H9 (cell line): ENCODE results near the gene MINDY2. TPM values are rescaled to one million over a fixed set of nuclear protein-coding genes. Genes with fewer than 3 reads are reported as not detected.

Source experiments
- DNase-seq: peaks from one replicate; pipeline ENCODE4 v3.0.0-alpha.2; 2017
- H2AFZ ChIP-seq: one replicate; pipeline ENCODE4 v1.6.1; 2013; ENCODE audit warnings: mild to moderate bottlenecking, low read length, control low read depth, moderate library complexity
- H2AK5ac ChIP-seq: 2 replicates; pipeline ENCODE4 v1.6.1; 2013; ENCODE audit warnings: low read length, control low read depth, mixed read lengths; ENCODE audit not compliant: insufficient read length
- H2BK120ac ChIP-seq: one replicate; pipeline ENCODE4 v1.6.1; 2013; ENCODE audit warnings: low read depth, mild to moderate bottlenecking, low read length, control low read depth, inconsistent platforms; ENCODE audit not compliant: poor library complexity, severe bottlenecking
- H2BK12ac ChIP-seq: 2 replicates; pipeline ENCODE4 v1.6.1; 2013; ENCODE audit warnings: low read length, control low read depth, mixed read lengths, low read depth; ENCODE audit not compliant: insufficient read length
- H2BK15ac ChIP-seq: 2 replicates; pipeline ENCODE4 v1.6.1; 2013; ENCODE audit warnings: low read depth, low read length, control low read depth
- H2BK20ac ChIP-seq: one replicate; pipeline ENCODE4 v1.6.1; 2013; ENCODE audit warnings: low read depth, mild to moderate bottlenecking, low read length, control low read depth, inconsistent platforms; ENCODE audit not compliant: poor library complexity, severe bottlenecking
- H2BK5ac ChIP-seq: 2 replicates; pipeline ENCODE4 v1.6.1; 2013; ENCODE audit warnings: low read length, control low read depth, mixed read lengths; ENCODE audit not compliant: insufficient read length
- H3K14ac ChIP-seq: 2 replicates; pipeline ENCODE4 v1.6.1; 2013; ENCODE audit warnings: low read length, control low read depth; ENCODE audit not compliant: insufficient read depth
- H3K18ac ChIP-seq: 2 replicates; pipeline ENCODE4 v1.6.1; 2013; ENCODE audit warnings: low read depth, mild to moderate bottlenecking, mixed read lengths, low read length, control low read depth; ENCODE audit not compliant: insufficient read length
- H3K23ac ChIP-seq: 2 replicates; pipeline ENCODE4 v1.6.1; 2013; ENCODE audit warnings: low read length, control low read depth, mixed read lengths, low read depth; ENCODE audit not compliant: insufficient read length
- H3K23me2 ChIP-seq: 2 replicates; pipeline ENCODE4 v1.6.1; 2013; ENCODE audit warnings: low read depth, mild to moderate bottlenecking, mixed read lengths, low read length, control low read depth; ENCODE audit not compliant: insufficient read length, poor library complexity, severe bottlenecking
- H3K27ac ChIP-seq: 2 replicates; pipeline ENCODE4 v1.5.1; 2013; ENCODE audit warnings: low read length, control low read depth, mixed read lengths, low read depth; ENCODE audit not compliant: insufficient read length
- H3K27me3 ChIP-seq: 2 replicates; pipeline ENCODE4 v1.6.1; 2013; ENCODE audit warnings: low read length, control low read depth, inconsistent platforms; ENCODE audit not compliant: insufficient read depth
- H3K4ac ChIP-seq: 2 replicates; pipeline ENCODE4 v1.6.1; 2013; ENCODE audit warnings: low read depth, mild to moderate bottlenecking, control low read depth, inconsistent platforms, low read length, moderate library complexity
- H3K4me1 ChIP-seq: 2 replicates; pipeline ENCODE4 v1.6.1; 2013; ENCODE audit warnings: low read length, control low read depth, inconsistent platforms; ENCODE audit not compliant: insufficient read depth
- H3K4me2 ChIP-seq: 2 replicates; pipeline ENCODE4 v1.6.1; 2013; ENCODE audit warnings: low read length, control low read depth, mixed read lengths; ENCODE audit not compliant: insufficient read length, insufficient read depth
- H3K56ac ChIP-seq: 2 replicates; pipeline ENCODE4 v1.6.1; 2013; ENCODE audit warnings: low read depth, mild to moderate bottlenecking, mixed read lengths, low read length, control low read depth; ENCODE audit not compliant: insufficient read length
- H3K79me1 ChIP-seq: 2 replicates; pipeline ENCODE4 v1.6.1; 2013; ENCODE audit warnings: low read depth, mild to moderate bottlenecking, moderate library complexity, low read length, control low read depth, inconsistent platforms; ENCODE audit not compliant: insufficient read depth, poor library complexity, severe bottlenecking
- H3K79me2 ChIP-seq: 2 replicates; pipeline ENCODE4 v1.6.1; 2013; ENCODE audit warnings: low read length, control low read depth, inconsistent platforms; ENCODE audit not compliant: insufficient read depth
- H3K9ac ChIP-seq: 2 replicates; pipeline ENCODE4 v1.6.1; 2013; ENCODE audit warnings: low read length, control low read depth, mixed read lengths; ENCODE audit not compliant: insufficient read length; ENCODE audit errors: extremely low read depth
- H3K9me3 ChIP-seq: one replicate; pipeline ENCODE4 v1.6.1; 2013; ENCODE audit warnings: low read depth, low read length, inconsistent platforms; ENCODE audit not compliant: control insufficient read depth
- H3T11ph ChIP-seq: one replicate; pipeline ENCODE4 v1.6.1; 2013; ENCODE audit warnings: mild to moderate bottlenecking, low read length, control low read depth, inconsistent platforms
- H4K20me1 ChIP-seq: one replicate; pipeline ENCODE4 v1.6.1; 2013; ENCODE audit not compliant: control insufficient read depth, insufficient read length, insufficient read depth
- H4K5ac ChIP-seq: 2 replicates; pipeline ENCODE4 v1.6.1; 2013; ENCODE audit warnings: low read depth, mild to moderate bottlenecking, mixed read lengths, low read length, control low read depth; ENCODE audit not compliant: insufficient read length
- H4K8ac ChIP-seq: replicated peaks from 2 replicates; pipeline ENCODE4 v1.6.1; 2013; ENCODE audit warnings: low read length, control low read depth, mixed read lengths, low read depth; ENCODE audit not compliant: insufficient read length
- H4K91ac ChIP-seq: 2 replicates; pipeline ENCODE4 v1.6.1; 2013; ENCODE audit warnings: low read depth, mild to moderate bottlenecking, moderate library complexity, mixed read lengths, low read length, control low read depth; ENCODE audit not compliant: insufficient read length
- H3K27ac Mint-ChIP-seq, 3 experiments: 2 replicates in 2 of 3; 3 replicates in 1 of 3; pipeline ENCODE4 v1.8.0; 2020 to 2021; ENCODE audit warnings: mixed read lengths in 3 of 3, mild to moderate bottlenecking in 1 of 3, moderate library complexity in 1 of 3
- H3K27me3 Mint-ChIP-seq: 2 replicates; pipeline ENCODE4 v1.8.0; 2021; ENCODE audit warnings: low read depth, mild to moderate bottlenecking, moderate library complexity, mixed read lengths
- H3K36me3 Mint-ChIP-seq, 3 experiments: 2 replicates in 2 of 3; 3 replicates in 1 of 3; pipeline ENCODE4 v1.8.0; 2020 to 2021; ENCODE audit warnings: low read depth in 3 of 3, mixed read lengths in 3 of 3; ENCODE audit not compliant: insufficient read depth in 1 of 3
- H3K4me1 Mint-ChIP-seq, 2 experiments: 2 replicates each; pipeline ENCODE4 v1.8.0; 2020; ENCODE audit warnings: mixed read lengths in 2 of 2
- H3K4me3 Mint-ChIP-seq, 2 experiments: 2 replicates in 1 of 2; 3 replicates in 1 of 2; pipeline ENCODE4 v1.8.0; 2020 to 2021; ENCODE audit warnings: mild to moderate bottlenecking in 2 of 2, mixed read lengths in 2 of 2, moderate library complexity in 1 of 2
- H3K9me3 Mint-ChIP-seq, 2 experiments: 2 replicates in 1 of 2; 3 replicates in 1 of 2; pipeline ENCODE4 v1.8.0; 2020; ENCODE audit warnings: mild to moderate bottlenecking in 2 of 2, mixed read lengths in 2 of 2, moderate library complexity in 1 of 2
- WGBS: extraction: QIAGEN DNeasy Blood & Tissue Kit; methylation state at CpG from one replicate; pipeline ENCODE4 v1.1.7; 2013; ENCODE audit warnings: missing lambda C conversion rate, low lambda C conversion rate, mixed read lengths; ENCODE audit not compliant: insufficient read length; ENCODE audit errors: extremely low coverage; 5-methylcytosine and 5-hydroxymethylcytosine counted together
- total RNA-seq: library from RNA; stranded (reverse); gene quantifications from 2 replicates; pipeline ENCODE4 v1.2.1, GENCODE V29; 2021
- TF ChIP-seq, protein P1 (sequence below): fragments of 200-600 bp; sonication (generic); conservative IDR thresholded peaks from 3 replicates; pipeline ENCODE4 v1.8.0; 2021; ENCODE audit warnings: antibody characterized with exemption, mild to moderate bottlenecking

Gene MINDY2
- total RNA-seq, 1 experiment from 2014 or later = 32.3 TPM

DNA sequence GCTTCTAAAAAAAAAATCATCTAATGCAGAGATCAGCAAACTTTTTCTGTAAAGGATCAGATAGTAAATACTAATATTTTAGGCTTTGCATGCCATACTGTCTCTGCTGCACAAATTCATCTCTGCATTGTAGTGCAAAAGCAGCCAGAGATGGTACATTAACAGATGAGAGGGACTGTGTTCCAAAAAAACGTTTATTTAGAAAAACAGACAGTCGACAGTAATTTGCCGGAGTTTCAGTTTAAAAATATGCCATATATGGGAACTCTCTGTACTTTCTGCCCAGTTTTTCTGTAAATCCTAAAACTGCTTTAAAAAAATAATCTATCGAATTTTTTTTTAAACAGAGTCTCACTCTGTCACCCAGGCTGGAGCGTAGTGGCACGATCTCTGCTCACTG, 14.3 kb downstream of the MINDY2 start:
- Histone ChIP-seq H4K5ac (no peak overlapping the region), H3T11ph (no peak overlapping the region), H3K56ac (no peak overlapping the region), H2BK12ac (no peak overlapping the region), H2AFZ (no peak overlapping the region), H3K79me1 (peaks cover 5% of the 10 kb centered on the region), H3K14ac (no peak overlapping the region), H3K4ac (no peak overlapping the region), H2BK15ac (no peak overlapping the region), H2BK120ac (no peak overlapping the region), H4K91ac (no peak overlapping the region), H3K27ac (no peak overlapping the region), H3K4me2 (no peak overlapping the region), H2AK5ac (no peak overlapping the region), H3K79me2 (no peaks in the 10 kb centered on the region), H2BK5ac (no peak overlapping the region), H3K27me3 (no peaks in the 10 kb centered on the region), H3K4me1 (no peaks in the 10 kb centered on the region), H3K9me3 (no peaks in the 10 kb centered on the region), H3K9ac (no peak overlapping the region), H3K23me2 (no peaks in the 10 kb centered on the region), H4K8ac (no peak overlapping the region), H4K20me1 (no peaks in the 10 kb centered on the region), H3K18ac (no peak overlapping the region), H2BK20ac (no peak overlapping the region), H3K23ac (no peak overlapping the region)
- H3K27ac Mint-ChIP-seq = no peak overlapping the region
- H3K4me3 Mint-ChIP-seq = no peak overlapping the region
- peaks cover 1 to 13% (median 9%) of the 10 kb centered on the region in 3 experiments; a peak in 6 of 7 replicates for H3K36me3 Mint-ChIP-seq
- H3K27me3 Mint-ChIP-seq = no peaks in the 10 kb centered on the region
- TF ChIP-seq, protein P1, sequence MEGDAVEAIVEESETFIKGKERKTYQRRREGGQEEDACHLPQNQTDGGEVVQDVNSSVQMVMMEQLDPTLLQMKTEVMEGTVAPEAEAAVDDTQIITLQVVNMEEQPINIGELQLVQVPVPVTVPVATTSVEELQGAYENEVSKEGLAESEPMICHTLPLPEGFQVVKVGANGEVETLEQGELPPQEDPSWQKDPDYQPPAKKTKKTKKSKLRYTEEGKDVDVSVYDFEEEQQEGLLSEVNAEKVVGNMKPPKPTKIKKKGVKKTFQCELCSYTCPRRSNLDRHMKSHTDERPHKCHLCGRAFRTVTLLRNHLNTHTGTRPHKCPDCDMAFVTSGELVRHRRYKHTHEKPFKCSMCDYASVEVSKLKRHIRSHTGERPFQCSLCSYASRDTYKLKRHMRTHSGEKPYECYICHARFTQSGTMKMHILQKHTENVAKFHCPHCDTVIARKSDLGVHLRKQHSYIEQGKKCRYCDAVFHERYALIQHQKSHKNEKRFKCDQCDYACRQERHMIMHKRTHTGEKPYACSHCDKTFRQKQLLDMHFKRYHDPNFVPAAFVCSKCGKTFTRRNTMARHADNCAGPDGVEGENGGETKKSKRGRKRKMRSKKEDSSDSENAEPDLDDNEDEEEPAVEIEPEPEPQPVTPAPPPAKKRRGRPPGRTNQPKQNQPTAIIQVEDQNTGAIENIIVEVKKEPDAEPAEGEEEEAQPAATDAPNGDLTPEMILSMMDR = no peak
- H3K4me1 Mint-ChIP-seq = no peaks in the 10 kb centered on the region
- DNase-seq = no peak
- no CpG with 5 or more reads among the region's 6 CpGs for WGBS
- H3K9me3 Mint-ChIP-seq = no peaks in the 10 kb centered on the region
